Tibial artery (tissue), 4 donors: ENCODE results near the gene PDE3A.

Experiments used
- DNase-seq, 2 donors: peaks; one replicate each; pipeline ENCODE4 v3.0.0-alpha.2; 2019
- H3K27ac ChIP-seq, 2 donors: fragments of 200-600 bp; sonication (generic) in 1 of 2; 1 replicate in 1 of 2; 2 replicates in 1 of 2; pipeline ENCODE4 v1.5.1; 2018 to 2019; ENCODE audit warnings: mild to moderate bottlenecking in 1 of 2
- H3K27me3 ChIP-seq, 2 donors: fragments of 200-600 bp; sonication (generic) in 1 of 2; one replicate each; pipeline versions ENCODE4 v1.5.1 to v1.6.0; 2016 to 2019
- H3K36me3 ChIP-seq, 3 donors: fragments of 200-600 bp; sonication (generic) in 2 of 3; one replicate each; pipeline ENCODE4 v1.5.1; 2016 to 2019; ENCODE audit warnings: mild to moderate bottlenecking in 2 of 3
- H3K4me1 ChIP-seq, 4 donors: fragments of 200-600 bp; sonication (generic) in 2 of 4; 1 replicate in 3 of 4; 2 replicates in 1 of 4; pipeline ENCODE4 v1.5.1; 2016 to 2019
- H3K4me3 ChIP-seq, 2 donors: fragments of 200-600 bp; sonication (generic) in 1 of 2; 1 replicate in 1 of 2; 2 replicates in 1 of 2; pipeline ENCODE4 v1.5.1; 2018 to 2019; ENCODE audit warnings: mild to moderate bottlenecking in 2 of 2
- H3K9me3 ChIP-seq, 3 donors: fragments of 200-600 bp; sonication (generic) in 1 of 3; one replicate each; pipeline ENCODE4 v1.5.1; 2016 to 2019
- intact Hi-C: fragments of 100-400 bp; cut with DNase I; formaldehyde crosslinking; loops from one replicate; pipeline ENCODE4 v1.15.0; 2023; ENCODE audit warnings: low total_unique reads
- TF ChIP-seq, protein P1 (sequence below), 2 experiments: fragments of 200-600 bp in 1 of 2; fragments of 450-650 bp in 1 of 2; IDR thresholded peaks; one replicate each; pipeline ENCODE4 v1.5.1; 2017 to 2019; ENCODE audit warnings: antibody characterized with exemption in 2 of 2, mild to moderate bottlenecking in 1 of 2, moderate library complexity in 1 of 2

The PDE3A gene

GRCh38 chr12:20501958-20502357, 133.6 kb downstream of the PDE3A start:
- Histone ChIP-seq H3K4me3 (no peak overlapping the region), H3K9me3 (no peaks in the 10 kb centered on the region), H3K27ac (no peak overlapping the region), H3K27me3 (no peaks in the 10 kb centered on the region), H3K36me3 (no peaks in the 10 kb centered on the region), H3K4me1 (peaks cover 0 to 38% (median under 1%) of the 10 kb centered on the region in 4 donors)
- TF ChIP-seq, protein P1, sequence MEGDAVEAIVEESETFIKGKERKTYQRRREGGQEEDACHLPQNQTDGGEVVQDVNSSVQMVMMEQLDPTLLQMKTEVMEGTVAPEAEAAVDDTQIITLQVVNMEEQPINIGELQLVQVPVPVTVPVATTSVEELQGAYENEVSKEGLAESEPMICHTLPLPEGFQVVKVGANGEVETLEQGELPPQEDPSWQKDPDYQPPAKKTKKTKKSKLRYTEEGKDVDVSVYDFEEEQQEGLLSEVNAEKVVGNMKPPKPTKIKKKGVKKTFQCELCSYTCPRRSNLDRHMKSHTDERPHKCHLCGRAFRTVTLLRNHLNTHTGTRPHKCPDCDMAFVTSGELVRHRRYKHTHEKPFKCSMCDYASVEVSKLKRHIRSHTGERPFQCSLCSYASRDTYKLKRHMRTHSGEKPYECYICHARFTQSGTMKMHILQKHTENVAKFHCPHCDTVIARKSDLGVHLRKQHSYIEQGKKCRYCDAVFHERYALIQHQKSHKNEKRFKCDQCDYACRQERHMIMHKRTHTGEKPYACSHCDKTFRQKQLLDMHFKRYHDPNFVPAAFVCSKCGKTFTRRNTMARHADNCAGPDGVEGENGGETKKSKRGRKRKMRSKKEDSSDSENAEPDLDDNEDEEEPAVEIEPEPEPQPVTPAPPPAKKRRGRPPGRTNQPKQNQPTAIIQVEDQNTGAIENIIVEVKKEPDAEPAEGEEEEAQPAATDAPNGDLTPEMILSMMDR (IDR thresholded peaks at IDR 0.05) = no peak
- intact Hi-C loops = no loop called here
- DNase-seq = no peak

- H3K4me3 ChIP-seq = no peak overlapping the region
- intact Hi-C loops = no loop called here
- no peak overlapping the region for H3K27ac ChIP-seq
- no peaks in the 10 kb centered on the region for H3K36me3 ChIP-seq
- H3K4me1 ChIP-seq = peaks cover 0 to 56% (median 5%) of the 10 kb centered on the region in 4 donors
- TF ChIP-seq, protein P1 (IDR thresholded peaks at IDR 0.05) = no peak
- H3K9me3 ChIP-seq = no peaks in the 10 kb centered on the region
- no peaks in the 10 kb centered on the region for H3K27me3 ChIP-seq
- DNase-seq = no peak
Measured at GRCh38 chr12:20503858-20504257, 135.5 kb downstream of the PDE3A start.

DNA sequence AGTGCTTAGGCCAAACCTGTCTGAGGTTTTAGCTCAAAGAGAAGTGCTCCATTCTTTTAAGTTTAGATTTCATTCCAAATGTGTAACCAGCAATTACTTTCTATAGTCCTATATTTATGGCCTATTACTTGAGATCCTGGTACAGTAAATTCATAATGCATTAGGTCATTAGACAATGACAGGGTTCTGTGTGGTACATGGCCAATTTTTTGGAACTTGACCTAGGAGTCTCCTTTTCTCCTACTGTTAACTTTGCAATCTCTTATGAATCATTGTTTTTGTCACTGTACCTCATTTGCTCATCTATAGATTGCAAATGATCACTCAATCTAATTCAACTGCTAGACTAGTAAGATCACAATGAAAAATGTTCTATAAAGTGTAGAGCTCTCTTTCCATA, 136.7 kb downstream of the PDE3A start:
- H3K27me3 ChIP-seq = no peaks in the 10 kb centered on the region
- H3K4me3 ChIP-seq = no peak overlapping the region
- no peaks in the 10 kb centered on the region for H3K9me3 ChIP-seq
- peaks cover 0 to 65% (median 7%) of the 10 kb centered on the region in 4 donors for H3K4me1 ChIP-seq
- H3K27ac ChIP-seq = no peak overlapping the region
- TF ChIP-seq, protein P1 (IDR thresholded peaks at IDR 0.05) = no peak
- no peak for DNase-seq
- H3K36me3 ChIP-seq = no peaks in the 10 kb centered on the region
- intact Hi-C loops = no loop called here

- Histone ChIP-seq H3K4me3 (no peak overlapping the region), H3K9me3 (no peaks in the 10 kb centered on the region), H3K36me3 (no peaks in the 10 kb centered on the region), H3K4me1 (peaks cover 0 to 68% (median 7%) of the 10 kb centered on the region in 4 donors), H3K27ac (peak overlapping the region; percentile 39 to 45), H3K27me3 (no peaks in the 10 kb centered on the region)
- TF ChIP-seq, protein P1 (IDR thresholded peaks at IDR 0.05) = no peak
- intact Hi-C loops = no loop called here
- DNase-seq = no peak
Measured at GRCh38 chr12:20507056-20507455, 138.7 kb downstream of the PDE3A start.

- peak overlapping the region; percentile 39 to 45 for H3K27ac ChIP-seq
- no peaks in the 10 kb centered on the region for H3K27me3 ChIP-seq
- H3K4me3 ChIP-seq = no peak overlapping the region
- DNase-seq = peak in 1 of 2 donors; percentile 25
- intact Hi-C loops = no loop called here
- no peaks in the 10 kb centered on the region for H3K36me3 ChIP-seq
- H3K9me3 ChIP-seq = no peaks in the 10 kb centered on the region
- peaks cover 0 to 63% (median 8%) of the 10 kb centered on the region in 4 donors for H3K4me1 ChIP-seq
- TF ChIP-seq, protein P1 (IDR thresholded peaks at IDR 0.05) = no peak
Measured at GRCh38 chr12:20507711-20508110, 139.4 kb downstream of the PDE3A start.

DNA sequence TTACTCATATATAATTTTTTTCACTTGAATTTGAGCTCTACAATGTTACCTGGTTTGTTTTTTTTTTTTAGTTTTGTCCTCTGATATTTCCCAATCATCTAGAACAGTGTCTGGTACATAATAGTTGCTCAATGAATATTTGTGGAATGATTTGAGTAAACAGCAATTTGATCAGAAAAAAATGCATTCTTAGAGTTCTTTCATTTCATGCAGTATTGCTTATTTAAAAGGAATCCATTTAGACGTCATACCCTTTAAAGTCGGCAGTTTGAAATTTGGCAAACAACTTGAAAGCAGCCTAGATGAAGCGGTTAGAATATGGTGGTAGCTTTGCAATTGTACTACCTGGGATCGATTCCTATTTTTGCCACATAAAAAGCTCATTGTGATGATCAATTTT, 140.0 kb downstream of the PDE3A start:
- DNase-seq = no peak
- Histone ChIP-seq H3K4me3 (no peak overlapping the region), H3K4me1 (peaks cover 0 to 64% (median 11%) of the 10 kb centered on the region in 4 donors), H3K27ac (peak overlapping the region in 1 of 2 donors; percentile 45), H3K36me3 (no peaks in the 10 kb centered on the region), H3K27me3 (no peaks in the 10 kb centered on the region), H3K9me3 (no peaks in the 10 kb centered on the region)
- intact Hi-C loops = no loop called here
- TF ChIP-seq, protein P1 (IDR thresholded peaks at IDR 0.05) = no peak
